ENCODE measurements around the gene LNPK.
A peak's percentile ranks its signal among the peaks of the same experiment; 100 is the strongest.
"Not testable (repeated sequence)": the region's sequence is repeated elsewhere in the genome, so short reads cannot be mapped to it uniquely, and the experiment has no call there.

Gene LNPK, protein sequence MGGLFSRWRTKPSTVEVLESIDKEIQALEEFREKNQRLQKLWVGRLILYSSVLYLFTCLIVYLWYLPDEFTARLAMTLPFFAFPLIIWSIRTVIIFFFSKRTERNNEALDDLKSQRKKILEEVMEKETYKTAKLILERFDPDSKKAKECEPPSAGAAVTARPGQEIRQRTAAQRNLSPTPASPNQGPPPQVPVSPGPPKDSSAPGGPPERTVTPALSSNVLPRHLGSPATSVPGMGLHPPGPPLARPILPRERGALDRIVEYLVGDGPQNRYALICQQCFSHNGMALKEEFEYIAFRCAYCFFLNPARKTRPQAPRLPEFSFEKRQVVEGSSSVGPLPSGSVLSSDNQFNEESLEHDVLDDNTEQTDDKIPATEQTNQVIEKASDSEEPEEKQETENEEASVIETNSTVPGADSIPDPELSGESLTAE

DNA sequence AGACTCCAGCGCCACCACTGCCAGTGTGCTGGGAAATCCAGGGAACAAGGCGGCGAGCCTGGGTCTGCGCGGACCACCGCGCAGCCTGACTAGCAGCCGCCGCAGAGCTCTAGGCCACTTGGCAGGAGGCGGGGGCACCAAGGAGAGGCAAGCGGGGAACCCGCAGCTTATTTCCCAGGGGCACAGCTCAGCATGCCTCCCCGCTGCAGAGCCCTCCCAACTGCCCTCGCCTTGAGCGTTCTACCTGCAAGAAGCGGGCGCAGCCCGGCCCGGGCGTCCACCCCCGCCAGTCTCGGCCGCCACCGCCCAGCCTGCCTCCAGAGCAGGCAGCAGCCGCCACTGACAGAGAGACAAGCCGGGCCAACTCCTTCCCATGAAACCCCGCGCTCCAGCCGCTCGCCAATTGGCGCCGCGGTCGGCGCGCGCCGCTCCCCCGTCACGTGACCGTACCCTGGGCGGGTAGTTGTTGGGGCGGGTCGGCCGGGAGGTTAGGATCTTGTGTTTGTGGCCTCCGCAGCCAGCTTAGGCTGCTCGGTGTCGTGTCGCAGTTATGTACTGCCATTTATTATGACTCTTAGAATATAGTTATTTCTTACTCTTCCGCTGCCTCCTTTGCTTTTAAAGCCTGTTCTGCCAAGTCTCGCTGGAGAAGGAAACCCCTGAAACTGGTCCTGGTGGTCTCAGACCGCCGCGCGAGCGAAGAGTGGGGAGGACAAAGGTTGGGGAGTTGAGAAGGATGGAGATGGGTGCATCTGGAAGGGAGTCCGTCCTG lies at the start of gene LNPK:
LNPK (minus strand) TSS at position 352 of the 772 bp plus-strand sequence. CDS start 6,683 bp downstream, outside the sequence.
- peak; percentile 91 for DNase-seq (ENCODE audit: low spot score)

DNA sequence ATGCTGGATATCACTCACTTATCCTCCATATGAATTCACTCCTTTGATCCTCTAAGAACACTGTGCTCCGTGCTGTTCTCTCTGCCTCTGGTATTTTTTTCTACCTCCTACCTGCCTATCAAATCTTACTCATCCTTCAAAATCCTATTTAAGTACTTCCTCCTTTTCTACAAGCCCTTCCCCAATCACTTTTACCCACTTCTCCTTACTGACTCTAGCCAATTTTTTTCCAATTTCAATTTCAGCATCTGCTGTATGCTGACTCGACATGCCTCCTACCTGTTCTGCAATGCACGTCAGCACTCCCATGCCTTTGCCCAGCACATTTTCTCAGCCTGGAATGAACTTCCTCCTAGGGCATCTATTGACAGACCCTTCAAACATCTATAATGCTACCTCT lies 37.3 kb upstream of the LNPK start:
- no peak for DNase-seq (ENCODE audit: low spot score)

DNA sequence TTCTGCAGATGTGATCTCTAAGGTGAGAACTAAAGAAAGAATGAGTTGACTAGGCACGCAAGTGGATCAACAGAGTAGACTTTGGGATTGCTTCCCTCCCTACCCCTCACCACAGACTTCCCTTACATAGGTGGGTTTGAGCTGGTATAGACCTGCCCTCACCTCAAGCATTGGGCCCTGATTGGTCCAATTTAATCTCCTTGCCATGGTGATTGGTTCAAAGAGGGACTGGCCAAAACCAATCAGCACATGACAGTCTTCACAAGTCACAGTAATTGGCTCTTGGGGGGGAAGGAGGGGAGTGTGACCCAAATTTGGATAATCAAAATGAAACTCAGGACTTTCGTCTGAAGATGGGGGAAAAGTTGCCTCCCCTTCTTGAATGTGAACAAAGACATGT lies 36.6 kb upstream of the LNPK start:
- no peak for DNase-seq (ENCODE audit: low spot score)

DNA sequence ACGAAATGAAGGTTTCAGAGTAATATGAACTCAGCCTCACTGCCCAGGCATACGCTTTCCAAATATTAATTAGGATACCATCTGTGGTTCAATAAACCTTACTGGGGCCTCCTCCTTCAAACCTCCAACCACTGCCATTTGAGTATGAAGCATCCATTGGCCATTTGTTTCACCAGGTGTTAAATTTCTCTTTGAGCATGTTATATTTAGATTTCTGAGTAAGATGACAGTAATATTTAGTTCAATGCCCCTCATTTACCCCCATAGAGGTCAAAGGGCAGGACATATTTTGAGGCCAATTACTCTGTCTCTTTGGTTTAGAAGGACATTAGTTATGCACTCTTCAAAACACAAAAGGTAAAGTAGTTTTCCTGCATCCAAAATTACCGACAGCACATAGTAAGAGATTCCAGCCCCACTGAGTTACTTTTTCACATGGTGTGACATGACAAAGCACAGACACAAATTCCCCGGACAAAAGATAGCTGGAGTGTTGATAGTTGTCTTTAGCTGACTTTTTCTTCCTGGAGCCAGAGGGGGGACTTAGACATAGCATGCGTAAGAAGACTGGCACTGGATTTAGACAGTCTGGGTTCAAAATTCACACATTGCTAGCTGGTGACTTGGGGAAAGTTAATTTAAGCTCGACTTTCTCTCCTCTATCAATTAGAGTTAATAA lies 33.1 kb upstream of the LNPK start:
- DNase-seq (ENCODE audit: low spot score), result no peak

DNA sequence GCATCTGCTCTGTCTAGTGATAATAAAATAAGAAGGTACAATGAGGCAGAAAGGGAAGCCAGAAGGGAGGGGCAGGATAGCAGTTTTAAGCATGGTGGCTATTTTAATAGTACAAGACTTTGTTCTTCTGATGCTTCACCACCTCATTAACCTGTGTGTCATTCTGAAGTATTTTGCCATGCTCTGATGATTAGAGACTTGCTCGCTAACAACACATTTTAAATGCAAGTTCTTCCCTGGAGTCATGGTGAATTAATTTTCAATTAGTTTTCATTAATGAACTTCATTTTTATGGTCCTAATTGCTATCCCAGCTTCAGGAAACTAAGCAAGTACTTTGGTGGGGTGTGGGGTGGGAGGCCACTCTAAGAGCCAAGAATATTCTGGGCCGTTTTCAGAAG lies 25.7 kb upstream of the LNPK start:
- DNase-seq (ENCODE audit: low spot score), result no peak

DNA sequence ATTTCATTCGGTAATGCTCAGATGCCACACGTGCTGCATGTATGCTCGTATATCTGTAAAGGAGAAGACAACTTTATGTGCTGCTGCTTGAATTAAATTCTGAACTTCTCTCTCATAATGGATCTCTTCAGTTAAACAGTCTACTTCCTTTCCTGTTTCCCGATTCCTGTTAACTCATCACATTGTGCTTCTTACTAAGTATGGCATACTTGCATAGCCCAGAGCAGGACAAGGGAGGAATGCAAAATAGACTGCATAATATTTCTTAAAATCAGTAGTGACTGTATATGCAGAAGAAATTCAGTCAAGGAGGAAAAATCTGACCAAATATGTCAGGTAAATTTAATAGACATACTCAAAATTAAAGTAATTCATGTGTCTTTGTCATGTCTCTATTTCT lies 23.9 kb upstream of the LNPK start:
- no peak for DNase-seq (ENCODE audit: low spot score)

DNA sequence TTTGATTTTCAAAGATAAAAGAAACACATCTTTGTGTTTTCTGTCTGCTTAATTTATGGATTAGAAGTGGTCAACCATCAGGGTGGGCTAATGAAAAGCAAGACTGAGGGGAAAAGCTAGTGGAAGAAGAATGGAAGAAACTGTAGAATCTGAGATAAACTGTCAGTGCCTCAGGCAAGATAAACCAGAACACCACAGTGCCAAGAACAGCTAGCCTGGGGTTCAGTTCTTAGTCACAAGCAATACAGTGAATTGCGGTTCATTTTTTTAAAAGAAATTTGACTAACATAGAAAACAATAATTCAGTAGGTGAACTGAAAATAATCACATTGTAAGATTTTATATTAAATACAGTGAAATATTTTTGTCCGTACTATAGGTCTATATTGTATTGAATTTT lies 22.0 kb upstream of the LNPK start:
- no peak for DNase-seq (ENCODE audit: low spot score)

DNA sequence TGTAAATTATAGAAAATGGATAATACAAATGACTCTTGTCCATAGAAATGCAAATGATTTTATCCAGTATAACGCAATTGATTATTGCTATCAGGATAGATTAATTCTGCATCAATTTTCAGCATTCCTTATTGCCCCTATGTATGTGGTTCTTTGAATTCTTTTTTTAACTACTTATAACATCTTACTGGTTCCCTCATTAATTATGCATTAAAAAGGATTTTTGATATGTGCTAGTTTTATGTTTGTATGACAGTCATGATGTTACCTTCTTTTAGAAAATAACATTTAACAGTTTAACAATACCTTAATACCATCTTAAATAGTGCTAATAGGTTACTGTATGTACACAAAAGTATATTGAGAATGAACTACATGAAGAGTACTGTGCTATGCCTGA lies 20.0 kb upstream of the LNPK start:
- DNase-seq (ENCODE audit: low spot score), result no peak

DNA sequence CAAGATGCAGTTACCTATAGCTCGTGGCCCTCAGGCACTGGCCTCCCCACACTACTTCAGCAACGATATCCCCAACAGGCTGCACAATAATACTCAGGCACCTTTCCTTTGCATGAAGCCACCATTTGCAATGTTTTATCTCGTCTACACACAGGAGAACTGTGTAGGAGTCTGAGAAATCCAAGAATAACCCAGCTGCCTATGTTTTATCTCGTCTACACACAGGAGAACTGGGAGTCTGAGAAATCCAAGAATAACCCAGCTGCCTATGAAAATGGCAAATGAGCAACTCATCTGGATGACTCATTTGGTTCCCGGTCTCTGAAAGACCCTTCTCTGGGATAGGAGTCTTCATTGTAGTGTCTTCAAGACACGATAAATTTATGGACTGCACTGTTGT lies 18.3 kb upstream of the LNPK start:
- DNase-seq (ENCODE audit: low spot score), result no peak

DNA sequence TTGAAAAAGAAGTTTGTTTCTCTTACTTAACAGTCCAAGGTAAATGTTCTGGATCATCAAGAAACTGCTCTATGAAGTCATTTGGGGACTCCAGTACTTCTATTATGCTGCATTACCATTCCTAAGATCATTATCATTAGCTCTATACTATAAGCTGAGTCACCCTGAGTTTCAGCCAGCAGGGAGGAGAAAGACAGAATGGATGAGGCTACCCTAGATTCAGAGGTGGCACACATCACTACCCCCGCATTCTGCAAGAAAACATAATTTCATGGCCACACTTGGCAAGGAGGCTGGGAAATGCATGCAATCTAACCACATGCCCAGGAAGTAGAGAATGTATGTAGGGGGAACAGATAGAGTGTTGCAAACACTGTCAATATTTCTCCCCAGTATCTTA lies 16.6 kb upstream of the LNPK start:
- no peak for DNase-seq (ENCODE audit: low spot score)

DNA sequence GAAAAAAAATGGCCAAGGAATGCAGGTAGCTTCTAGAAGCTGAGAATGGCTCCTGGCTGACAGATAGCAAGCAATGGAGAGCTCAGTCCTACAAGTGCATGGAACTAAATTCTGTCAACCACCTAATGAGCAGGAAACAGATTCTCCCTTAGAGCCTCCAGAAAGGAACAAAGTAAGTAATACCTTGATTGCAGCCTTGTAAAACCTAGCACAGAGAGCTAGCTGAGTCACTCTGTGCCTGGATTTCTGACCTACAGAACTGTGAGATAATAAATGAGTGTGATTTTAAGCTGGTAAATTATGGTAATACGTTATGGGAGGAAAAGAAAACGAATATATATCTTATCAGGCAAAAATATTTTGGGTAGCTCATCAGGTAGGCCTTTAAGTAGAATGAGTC lies 7.4 kb upstream of the LNPK start:
- no peak for DNase-seq (ENCODE audit: low spot score)

DNA sequence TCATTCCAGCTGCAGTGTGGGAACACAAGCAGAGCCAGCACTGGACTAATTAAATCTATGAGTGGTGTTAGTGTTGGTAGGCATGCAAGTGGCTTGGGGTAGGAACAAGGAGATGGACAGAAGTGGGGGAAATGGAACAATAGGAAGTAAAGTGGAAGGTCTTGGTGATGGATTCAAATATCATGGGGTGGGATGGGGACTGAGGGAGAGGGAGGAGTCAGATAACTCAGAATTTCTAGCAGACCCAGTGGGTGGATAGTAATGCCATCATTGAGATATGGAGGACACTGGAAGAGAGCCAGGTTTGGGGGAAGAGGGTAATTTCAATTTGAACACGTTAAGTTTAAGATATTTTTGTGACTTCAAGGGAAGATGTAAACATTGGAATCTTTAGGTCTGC lies 2.9 kb upstream of the LNPK start:
- peak; percentile 61 for DNase-seq (ENCODE audit: low spot score)

DNA sequence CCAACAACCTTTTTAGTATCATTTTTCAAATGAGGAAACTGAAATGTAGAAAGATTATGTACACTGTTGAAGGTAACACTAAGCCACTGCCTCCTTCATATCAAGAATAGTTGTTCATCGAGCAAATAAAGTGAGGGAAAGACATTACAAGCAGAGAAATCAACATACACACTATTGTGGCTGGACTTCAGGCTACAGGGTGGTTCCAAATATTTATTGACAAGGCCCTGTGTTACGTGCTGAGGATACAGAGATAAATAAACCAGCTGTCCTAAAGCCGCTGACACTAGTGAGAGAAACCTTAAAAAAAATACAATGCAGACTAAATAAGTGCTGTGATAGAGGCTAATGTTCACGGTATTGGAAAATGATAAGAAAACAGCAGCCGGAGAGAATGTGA lies 1.9 kb upstream of the LNPK start:
- peak; percentile 29 for DNase-seq (ENCODE audit: low spot score)

DNA sequence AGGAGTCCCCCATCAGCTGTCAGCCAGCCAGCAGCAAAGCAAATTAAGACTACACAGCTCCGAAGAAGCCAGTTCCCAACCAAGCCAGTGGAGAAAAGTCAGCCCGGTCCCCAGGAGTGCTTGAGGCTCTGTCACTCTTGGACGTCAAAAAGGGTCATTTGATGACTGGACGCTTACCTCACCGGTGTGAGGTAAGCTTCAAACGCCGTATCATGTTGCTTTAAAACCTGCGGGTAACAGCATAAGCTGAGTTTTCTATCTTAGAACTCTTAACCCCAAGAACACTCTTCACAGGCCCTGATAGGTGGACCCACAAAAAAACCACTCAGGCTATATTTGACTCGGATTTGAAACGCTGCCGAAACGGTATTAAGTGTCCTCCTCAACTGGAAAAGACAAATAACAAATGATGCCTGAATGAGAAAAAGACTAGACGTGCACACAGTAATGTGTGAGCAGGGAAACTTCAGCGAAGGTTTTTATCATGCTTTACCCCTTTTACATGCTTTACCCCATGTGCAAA lies 682 bp upstream of the LNPK start:
- DNase-seq (ENCODE audit: low spot score), result peak; percentile 64

DNA sequence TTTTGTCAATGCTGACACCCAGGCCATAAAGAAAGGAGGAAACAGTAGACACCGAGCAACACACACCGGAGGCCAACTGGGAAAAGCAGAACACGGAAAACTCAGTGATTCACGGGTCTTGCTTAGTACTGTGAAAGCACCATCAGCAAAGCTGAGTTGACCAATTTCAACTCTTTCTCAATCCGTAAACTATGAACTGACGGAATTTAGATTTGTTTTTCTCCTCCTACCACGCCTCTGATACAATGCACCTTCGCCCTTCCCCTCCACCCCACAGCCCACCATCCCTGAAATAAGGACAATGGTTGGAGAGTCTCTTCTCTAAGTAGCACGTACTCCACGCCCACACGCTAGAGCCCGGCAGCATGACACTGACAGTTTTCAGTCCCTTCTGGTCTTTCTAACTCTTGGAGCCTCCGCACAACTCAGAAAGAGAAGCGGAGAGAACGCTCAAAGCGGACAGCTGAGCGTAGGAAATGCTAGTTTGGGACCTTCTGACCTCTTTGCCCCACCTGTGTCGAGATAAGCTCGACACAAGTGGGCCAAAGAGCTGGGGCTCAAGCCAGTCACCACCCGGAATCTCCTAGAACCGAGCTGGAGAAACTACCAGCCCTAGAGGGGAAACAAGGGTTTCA lies 669 bp downstream of the LNPK start:
- DNase-seq (ENCODE audit: low spot score), result peak; percentile 69

DNA sequence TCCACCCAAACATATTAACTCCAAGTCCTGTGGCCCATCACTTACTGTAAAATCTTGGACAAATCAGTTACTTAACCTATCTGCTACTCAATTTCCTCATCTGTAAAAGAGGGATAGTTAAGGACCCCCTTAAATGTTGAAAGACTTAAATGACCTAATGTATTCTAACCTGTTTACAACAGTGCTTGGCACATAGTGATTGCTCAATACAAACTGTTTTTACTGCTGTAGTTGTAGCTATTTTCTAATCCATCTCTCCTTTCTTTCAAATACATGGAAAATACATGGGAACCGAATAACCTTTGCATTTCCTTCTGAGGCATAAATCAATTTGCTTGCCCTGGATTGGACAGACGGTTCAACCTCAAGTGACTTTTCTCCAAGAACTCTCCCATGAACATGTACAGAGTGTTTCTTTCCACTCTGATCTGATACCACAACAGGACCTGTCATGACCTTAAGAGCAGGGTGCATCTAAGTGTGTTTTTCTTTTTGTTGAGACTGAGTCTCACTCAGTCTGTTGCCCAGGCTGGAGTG lies 2.7 kb downstream of the LNPK start:
- DNase-seq (ENCODE audit: low spot score), result no peak

DNA sequence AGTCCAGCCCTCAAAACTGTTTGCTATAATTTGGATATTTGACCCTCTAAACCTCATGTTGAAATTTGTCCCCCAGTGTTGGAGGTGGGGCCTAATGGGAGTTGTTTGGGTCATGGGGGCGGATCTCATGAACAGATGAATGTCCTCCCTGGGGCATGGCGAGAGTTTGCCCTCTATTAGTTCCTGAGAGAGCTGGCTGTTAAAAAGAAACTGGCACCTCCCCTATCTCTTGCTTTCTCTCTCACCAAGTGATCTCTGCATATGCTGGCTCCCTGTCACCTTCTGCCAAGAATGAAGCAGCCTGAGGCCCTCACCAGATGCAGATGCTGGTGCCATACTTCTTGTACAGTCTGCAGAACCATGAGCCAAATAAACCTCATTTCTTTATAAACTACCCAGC lies 12.0 kb downstream of the LNPK start:
- DNase-seq (ENCODE audit: low spot score), result no peak

DNA sequence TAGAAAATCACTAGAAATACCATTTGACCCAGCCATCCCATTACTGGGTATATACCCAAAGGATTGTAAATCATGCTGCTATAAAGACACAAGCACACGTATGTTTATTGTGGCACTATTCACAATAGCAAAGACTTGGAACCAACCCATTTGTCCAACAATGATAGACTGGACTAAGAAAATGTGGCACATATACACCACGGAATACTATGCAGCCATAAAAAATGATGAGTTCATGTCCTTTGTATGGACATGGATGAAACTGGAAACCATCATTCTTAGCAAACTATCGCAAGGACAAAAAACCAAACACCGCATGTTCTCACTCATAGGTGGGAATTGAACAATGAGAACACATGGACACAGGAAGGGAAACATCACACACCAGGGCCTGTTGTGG lies 14.9 kb downstream of the LNPK start:
- not testable (repeated sequence) for DNase-seq (ENCODE audit: low spot score)

DNA sequence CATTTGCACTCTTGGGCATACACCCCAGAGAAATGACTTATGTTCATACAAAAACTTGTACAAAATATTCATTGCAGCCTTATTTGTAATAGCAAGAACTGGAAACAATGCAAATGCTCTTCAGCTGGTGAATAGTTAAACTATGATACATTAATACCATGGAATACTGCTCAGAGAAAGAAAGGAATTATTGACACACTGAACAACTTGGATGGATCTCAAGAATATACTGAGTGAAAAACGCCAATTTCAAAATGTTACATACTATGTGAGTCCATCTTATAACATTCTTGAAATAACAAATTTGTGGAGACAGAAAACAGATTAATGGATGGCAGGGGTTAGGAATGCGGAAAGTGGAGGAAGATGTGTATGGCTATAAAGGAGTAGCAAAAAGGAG lies 17.2 kb downstream of the LNPK start:
- no peak for DNase-seq (ENCODE audit: low spot score)

DNA sequence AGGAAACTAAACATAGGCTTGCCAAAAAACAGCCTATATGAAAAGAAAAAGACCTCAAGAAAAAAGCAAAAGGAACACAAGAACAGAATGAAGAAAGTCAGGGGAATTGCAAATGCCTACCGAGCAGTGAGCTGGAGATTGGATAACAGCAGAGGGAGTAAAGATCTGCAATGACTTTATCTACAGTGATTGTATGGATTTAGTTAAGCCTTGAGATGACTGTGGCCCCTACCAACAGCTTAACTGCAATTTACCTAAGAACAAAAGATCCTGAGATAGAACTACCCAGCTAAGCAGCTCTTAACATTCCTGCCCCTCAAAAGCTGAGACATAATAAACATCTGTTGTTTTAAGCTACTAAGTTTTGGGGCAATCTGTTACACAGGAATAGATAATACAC lies 20.5 kb downstream of the LNPK start:
- DNase-seq (ENCODE audit: low spot score), result no peak

DNA sequence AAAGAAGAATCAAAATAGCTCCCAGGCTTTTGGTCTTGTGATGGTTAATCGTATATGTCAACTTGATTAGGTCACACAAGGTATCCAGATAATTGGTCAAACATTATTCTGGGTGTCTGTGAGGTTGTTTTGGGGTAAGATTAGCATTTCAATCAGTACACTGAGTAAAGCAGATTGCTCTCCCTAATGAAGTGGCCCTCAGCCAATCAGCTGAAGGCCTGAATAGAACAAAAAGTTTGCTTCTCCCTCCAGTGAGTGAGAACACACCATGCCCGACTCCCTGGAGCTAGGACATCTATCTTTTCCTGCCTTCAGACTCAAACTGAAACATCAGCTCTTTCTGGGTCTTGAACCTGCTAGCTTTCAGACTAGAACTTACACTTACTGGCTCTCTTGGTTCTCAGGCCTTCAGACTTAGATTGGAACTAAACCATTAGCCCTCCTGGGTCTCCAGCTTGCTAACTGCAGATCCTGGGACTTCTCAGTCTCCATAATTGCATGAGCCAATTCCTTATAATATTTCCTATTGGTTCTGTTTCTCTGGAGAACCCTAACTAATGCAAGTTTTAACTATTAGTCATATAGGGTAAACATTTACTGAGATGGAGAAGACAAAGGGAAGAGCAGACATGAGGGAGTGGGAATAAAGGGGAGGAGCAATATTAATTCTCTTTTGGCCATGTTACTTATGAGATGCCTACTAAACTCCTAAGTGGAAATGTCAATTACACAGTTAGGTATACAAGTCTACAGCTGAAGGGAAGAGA lies 25.5 kb downstream of the LNPK start:
- no peak for DNase-seq (ENCODE audit: low spot score)
